ENCODE measurements around the gene AATK.

DNA sequence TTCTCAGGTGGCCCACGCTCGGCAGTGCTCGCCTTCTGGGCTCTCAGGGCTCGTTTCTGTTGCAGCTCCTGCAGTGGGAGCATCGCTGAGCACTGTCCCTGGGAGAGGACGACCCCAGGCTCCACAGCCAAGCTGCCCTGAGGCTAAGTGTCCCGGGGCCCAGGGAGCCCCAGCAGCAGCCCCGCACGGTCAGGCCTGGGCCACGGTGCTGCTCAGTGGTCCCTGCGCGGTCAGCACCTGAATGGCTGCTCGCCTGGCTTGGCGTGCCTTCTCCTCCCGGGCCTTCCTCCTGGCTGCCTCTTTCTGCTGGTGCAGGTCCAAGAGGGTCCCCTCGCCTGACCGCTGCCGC is 33.4 kb upstream of the AATK start:
- no peak for TF ChIP-seq TP53 (CRISPR knock-in tag; conservative IDR thresholded peaks at IDR 0.05)
- no peak for TF ChIP-seq ZNF17 (CRISPR knock-in tag; IDR thresholded peaks at IDR 0.05)

Measured in HepG2 (cell line).